ENCODE data around the gene MYO16. TPM values are rescaled to one million over a fixed set of nuclear protein-coding genes. Genes with fewer than 3 reads are reported as not detected.

The MYO16 gene
- total and polyA plus RNA-seq, 2 donors, result 0.16 to 0.19 TPM

DNA sequence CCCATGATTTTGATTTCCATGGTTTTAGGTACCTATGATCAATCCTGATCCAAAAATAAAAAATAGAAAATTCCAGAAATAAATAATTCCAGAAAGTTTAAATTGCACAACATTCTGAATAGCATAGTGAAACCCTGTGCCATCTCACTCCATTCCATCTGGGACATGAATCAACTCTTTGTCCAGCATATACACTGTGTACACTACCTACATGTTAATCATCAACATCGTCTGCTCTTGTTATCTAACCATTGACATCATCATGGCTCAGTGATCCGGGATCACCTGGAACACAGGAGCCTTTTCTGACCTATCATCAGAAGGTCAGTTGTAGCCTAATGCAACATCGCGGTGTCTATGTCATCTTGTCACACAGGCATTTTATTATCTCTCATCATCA, 75.6 kb downstream of the MYO16 start:
- Histone ChIP-seq H3K36me3 (ENCODE audit: control insufficient read depth in 2 of 2, insufficient read depth in 2 of 2, low read length in 1 of 2) (no peaks in the 10 kb centered on the region), H3K27me3 (ENCODE audit: control insufficient read depth in 2 of 2, insufficient read depth in 1 of 2, low read length in 1 of 2) (no peaks in the 10 kb centered on the region), H3K9me3 (ENCODE audit: control insufficient read depth in 2 of 2, insufficient read depth in 1 of 2, low read length in 1 of 2) (no peaks in the 10 kb centered on the region), H3K27ac (ENCODE audit: low read depth in 1 of 2, low read length in 1 of 2) (no peak overlapping the region), H3K4me3 (ENCODE audit: low read length in 2 of 2) (no peak overlapping the region), H3K4me1 (ENCODE audit: control insufficient read depth in 2 of 2, insufficient read depth in 2 of 2, low read length in 2 of 2) (no peaks in the 10 kb centered on the region)
- 95% methylated on average over 4 of the region's 4 CpGs for WGBS
- DNase-seq (ENCODE audit: low read depth in 6 of 9, low spot score in 9 of 9), result no peak

DNA sequence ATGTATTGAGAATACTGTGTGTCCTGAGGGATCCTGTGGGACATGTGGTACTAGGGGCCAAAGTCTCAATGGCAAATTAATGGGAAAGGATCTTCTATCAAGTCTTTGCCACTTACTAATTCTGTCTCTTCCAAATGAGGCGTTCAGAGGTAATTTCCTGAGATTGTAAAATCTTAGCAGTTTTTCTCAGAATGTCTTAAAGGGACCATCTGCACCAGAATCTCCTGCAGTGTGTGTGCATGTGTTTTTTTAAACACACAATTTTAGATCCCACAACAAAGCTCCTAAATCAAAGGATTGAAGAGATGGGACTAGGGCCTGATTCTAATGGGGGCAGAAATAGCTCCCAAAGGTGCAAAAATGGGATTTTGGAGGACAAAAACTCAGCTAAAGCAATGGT, 78.2 kb downstream of the MYO16 start:
- WGBS, result 43% methylated on average over 1 of the region's 1 CpG

DNA sequence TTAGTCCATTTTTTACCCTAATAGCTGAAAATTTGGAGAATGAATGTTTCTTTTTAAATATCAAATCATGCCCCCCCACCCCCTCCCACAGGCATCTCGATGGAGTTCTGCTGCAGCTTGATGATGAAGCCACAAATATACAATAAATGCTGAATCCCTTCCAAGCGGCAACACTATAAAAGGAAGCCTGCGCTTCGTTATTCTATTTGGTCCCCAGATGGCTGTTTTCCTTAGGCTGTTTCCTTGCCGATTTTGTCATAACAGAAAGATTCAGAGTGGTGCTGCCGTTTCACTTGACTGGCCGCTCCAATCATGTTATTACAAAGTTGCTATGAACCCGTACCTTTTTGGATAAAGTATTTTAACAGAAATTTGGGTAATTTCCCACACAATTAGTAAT, 79.5 kb downstream of the MYO16 start:
- Histone ChIP-seq H3K4me1 (ENCODE audit: control insufficient read depth in 2 of 2, insufficient read depth in 2 of 2, low read length in 2 of 2) (no peaks in the 10 kb centered on the region), H3K27ac (ENCODE audit: low read depth in 1 of 2, low read length in 1 of 2) (no peak overlapping the region), H3K27me3 (ENCODE audit: control insufficient read depth in 2 of 2, insufficient read depth in 1 of 2, low read length in 1 of 2) (no peaks in the 10 kb centered on the region), H3K36me3 (ENCODE audit: control insufficient read depth in 2 of 2, insufficient read depth in 2 of 2, low read length in 1 of 2) (no peaks in the 10 kb centered on the region), H3K4me3 (ENCODE audit: low read length in 2 of 2) (no peak overlapping the region), H3K9me3 (ENCODE audit: control insufficient read depth in 2 of 2, insufficient read depth in 1 of 2, low read length in 1 of 2) (no peaks in the 10 kb centered on the region)
- 89% methylated on average over 8 of the region's 8 CpGs for WGBS
- DNase-seq (ENCODE audit: low read depth in 6 of 9, low spot score in 9 of 9), result no peak

More for the DNA sequence above, 78.2 kb downstream of the MYO16 start:
- H3K27me3 ChIP-seq (ENCODE audit: control insufficient read depth in 2 of 2, insufficient read depth in 1 of 2, low read length in 1 of 2), result no peaks in the 10 kb centered on the region
- no peaks in the 10 kb centered on the region for H3K4me1 ChIP-seq (ENCODE audit: control insufficient read depth in 2 of 2, insufficient read depth in 2 of 2, low read length in 2 of 2)
- DNase-seq (ENCODE audit: low read depth in 6 of 9, low spot score in 9 of 9), result no peak
- H3K27ac ChIP-seq (ENCODE audit: low read depth in 1 of 2, low read length in 1 of 2), result no peak overlapping the region
- H3K4me3 ChIP-seq (ENCODE audit: low read length in 2 of 2), result no peak overlapping the region
- no peaks in the 10 kb centered on the region for H3K36me3 ChIP-seq (ENCODE audit: control insufficient read depth in 2 of 2, insufficient read depth in 2 of 2, low read length in 1 of 2)
- no peaks in the 10 kb centered on the region for H3K9me3 ChIP-seq (ENCODE audit: control insufficient read depth in 2 of 2, insufficient read depth in 1 of 2, low read length in 1 of 2)

DNA sequence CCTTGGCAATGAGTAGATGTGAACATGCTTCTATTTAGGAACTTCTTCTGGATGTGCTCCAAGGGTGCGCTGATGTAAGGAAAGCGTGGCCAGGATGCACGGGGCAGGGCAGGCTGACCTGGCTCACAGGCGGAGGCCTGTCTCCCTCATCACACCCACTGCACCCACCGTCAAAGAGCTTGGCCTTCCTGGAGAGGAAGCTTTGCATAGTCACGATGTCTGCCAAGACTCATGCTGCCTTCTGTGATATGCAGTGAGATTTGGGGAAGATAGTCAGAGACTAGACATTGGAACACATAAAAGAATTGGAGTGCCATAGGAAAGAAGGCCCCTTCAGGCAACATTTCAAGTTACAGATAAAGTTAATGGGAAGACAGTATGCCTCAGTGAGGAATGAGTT, 82.0 kb downstream of the MYO16 start:
- no peaks in the 10 kb centered on the region for H3K27me3 ChIP-seq (ENCODE audit: control insufficient read depth in 2 of 2, insufficient read depth in 1 of 2, low read length in 1 of 2)
- no peak overlapping the region for H3K4me3 ChIP-seq (ENCODE audit: low read length in 2 of 2)
- 89% methylated on average over 6 of the region's 6 CpGs for WGBS
- no peak for DNase-seq (ENCODE audit: low read depth in 6 of 9, low spot score in 9 of 9)
- no peaks in the 10 kb centered on the region for H3K4me1 ChIP-seq (ENCODE audit: control insufficient read depth in 2 of 2, insufficient read depth in 2 of 2, low read length in 2 of 2)
- no peaks in the 10 kb centered on the region for H3K36me3 ChIP-seq (ENCODE audit: control insufficient read depth in 2 of 2, insufficient read depth in 2 of 2, low read length in 1 of 2)
- no peaks in the 10 kb centered on the region for H3K9me3 ChIP-seq (ENCODE audit: control insufficient read depth in 2 of 2, insufficient read depth in 1 of 2, low read length in 1 of 2)
- no peak overlapping the region for H3K27ac ChIP-seq (ENCODE audit: low read depth in 1 of 2, low read length in 1 of 2)

DNA sequence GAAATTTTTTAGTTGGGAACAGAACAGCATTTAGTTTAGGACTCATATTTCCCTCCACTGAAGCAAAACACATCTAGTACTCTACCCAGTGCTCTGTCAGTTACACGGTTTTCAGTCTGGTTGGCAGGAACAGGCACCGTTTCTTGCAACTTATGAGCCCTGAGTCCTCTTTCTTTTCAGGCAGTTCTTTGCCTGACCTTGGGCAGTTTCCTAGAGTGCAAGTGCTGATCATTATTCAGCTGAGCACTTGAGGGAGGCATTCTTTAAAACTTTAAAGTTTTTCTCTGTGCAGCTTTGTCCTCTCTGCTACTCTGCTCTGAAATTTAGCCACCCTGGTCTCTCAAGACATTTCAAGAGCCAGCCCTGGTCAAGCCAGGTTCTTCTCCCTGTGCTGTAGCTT, 96.1 kb downstream of the MYO16 start:
- Histone ChIP-seq H3K4me1 (ENCODE audit: control insufficient read depth in 2 of 2, insufficient read depth in 2 of 2, low read length in 2 of 2) (no peaks in the 10 kb centered on the region), H3K36me3 (ENCODE audit: control insufficient read depth in 2 of 2, insufficient read depth in 2 of 2, low read length in 1 of 2) (no peaks in the 10 kb centered on the region), H3K27ac (ENCODE audit: low read depth in 1 of 2, low read length in 1 of 2) (no peak overlapping the region), H3K9me3 (ENCODE audit: control insufficient read depth in 2 of 2, insufficient read depth in 1 of 2, low read length in 1 of 2) (no peaks in the 10 kb centered on the region), H3K4me3 (ENCODE audit: low read length in 2 of 2) (no peak overlapping the region), H3K27me3 (ENCODE audit: control insufficient read depth in 2 of 2, insufficient read depth in 1 of 2, low read length in 1 of 2) (no peaks in the 10 kb centered on the region)
- DNase-seq (ENCODE audit: low read depth in 6 of 9, low spot score in 9 of 9), result no peak
- 85% methylated on average over 2 of the region's 2 CpGs for WGBS

DNA sequence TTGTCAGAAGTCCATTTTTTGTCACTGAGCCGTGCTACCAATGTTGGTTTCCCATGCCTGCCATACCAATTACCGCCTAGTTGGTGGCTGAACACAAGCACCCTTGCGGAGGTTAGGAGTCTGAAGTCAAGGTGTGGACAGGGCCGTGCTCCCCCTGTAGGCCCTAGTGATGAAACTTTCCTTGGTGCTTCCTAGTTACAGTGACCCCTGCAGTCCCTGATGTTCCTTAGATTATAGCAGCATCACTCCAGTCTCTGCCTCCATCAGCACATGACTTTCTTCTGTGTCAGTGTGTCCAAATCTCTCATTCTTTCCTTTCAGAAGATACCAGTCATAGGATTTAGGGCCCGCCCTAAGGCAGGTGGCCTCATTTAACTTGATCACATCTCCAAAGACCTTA, 99.0 kb downstream of the MYO16 start:
- no peaks in the 10 kb centered on the region for H3K27me3 ChIP-seq (ENCODE audit: control insufficient read depth in 2 of 2, insufficient read depth in 1 of 2, low read length in 1 of 2)
- no peaks in the 10 kb centered on the region for H3K36me3 ChIP-seq (ENCODE audit: control insufficient read depth in 2 of 2, insufficient read depth in 2 of 2, low read length in 1 of 2)
- no peak overlapping the region for H3K27ac ChIP-seq (ENCODE audit: low read depth in 1 of 2, low read length in 1 of 2)
- H3K4me3 ChIP-seq (ENCODE audit: low read length in 2 of 2), result no peak overlapping the region
- no peaks in the 10 kb centered on the region for H3K4me1 ChIP-seq (ENCODE audit: control insufficient read depth in 2 of 2, insufficient read depth in 2 of 2, low read length in 2 of 2)
- WGBS, result 79% methylated on average over 5 of the region's 5 CpGs
- no peaks in the 10 kb centered on the region for H3K9me3 ChIP-seq (ENCODE audit: control insufficient read depth in 2 of 2, insufficient read depth in 1 of 2, low read length in 1 of 2)
- no peak for DNase-seq (ENCODE audit: low read depth in 6 of 9, low spot score in 9 of 9)

DNA sequence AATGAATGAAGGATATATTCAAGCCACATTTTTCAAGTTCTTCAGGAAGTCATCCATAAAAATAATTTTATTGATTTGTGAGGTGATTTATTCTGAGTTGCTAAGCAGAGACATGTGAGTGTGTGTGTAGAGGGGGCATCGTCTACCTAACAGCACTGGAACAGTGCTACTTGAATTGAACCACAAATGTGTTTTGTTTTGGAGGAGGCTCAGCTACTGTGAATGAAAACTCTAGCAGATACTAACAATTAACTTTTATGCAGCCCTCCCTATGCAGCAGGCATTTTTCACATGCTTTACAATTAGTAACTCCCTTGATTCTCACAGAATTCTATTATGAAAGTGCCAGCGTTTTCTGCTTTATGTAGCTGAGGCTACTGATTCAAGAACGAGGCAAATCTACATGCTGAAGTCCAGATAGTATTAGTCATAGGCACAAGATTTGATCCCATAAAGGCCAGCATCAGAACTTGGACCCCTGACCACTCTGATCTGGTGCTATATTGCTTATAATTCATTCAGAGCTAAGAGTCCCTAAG, 103.7 kb downstream of the MYO16 start:
- 55% methylated on average over 3 of the region's 3 CpGs for WGBS
- no peaks in the 10 kb centered on the region for H3K27me3 ChIP-seq (ENCODE audit: control insufficient read depth in 2 of 2, insufficient read depth in 1 of 2, low read length in 1 of 2)
- no peaks in the 10 kb centered on the region for H3K4me1 ChIP-seq (ENCODE audit: control insufficient read depth in 2 of 2, insufficient read depth in 2 of 2, low read length in 2 of 2)
- DNase-seq (ENCODE audit: low read depth in 6 of 9, low spot score in 9 of 9), result no peak
- no peak overlapping the region for H3K27ac ChIP-seq (ENCODE audit: low read depth in 1 of 2, low read length in 1 of 2)
- no peak overlapping the region for H3K4me3 ChIP-seq (ENCODE audit: low read length in 2 of 2)
- H3K36me3 ChIP-seq (ENCODE audit: control insufficient read depth in 2 of 2, insufficient read depth in 2 of 2, low read length in 1 of 2), result no peaks in the 10 kb centered on the region
- no peaks in the 10 kb centered on the region for H3K9me3 ChIP-seq (ENCODE audit: control insufficient read depth in 2 of 2, insufficient read depth in 1 of 2, low read length in 1 of 2)

DNA sequence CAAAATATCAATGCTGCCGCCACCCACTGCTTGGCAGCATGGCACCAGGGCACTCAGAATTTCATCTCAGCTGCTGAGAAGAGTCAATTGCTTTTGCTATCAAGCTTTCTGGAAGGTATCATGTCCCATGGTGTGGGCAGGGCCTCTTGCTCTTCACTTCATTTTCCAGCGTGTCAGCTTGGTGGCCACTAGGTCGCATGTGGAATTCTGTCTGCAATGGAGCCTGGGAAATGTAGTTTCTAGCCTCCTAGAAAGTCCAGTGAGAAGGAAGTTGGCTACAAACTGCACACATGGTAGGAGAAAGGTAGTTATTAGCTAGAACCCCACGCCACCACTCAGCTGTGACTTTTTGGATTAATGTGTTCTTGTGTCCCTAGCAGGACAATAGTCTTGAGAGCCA, 105.3 kb downstream of the MYO16 start:
- H3K27me3 ChIP-seq (ENCODE audit: control insufficient read depth in 2 of 2, insufficient read depth in 1 of 2, low read length in 1 of 2), result no peaks in the 10 kb centered on the region
- no peak overlapping the region for H3K27ac ChIP-seq (ENCODE audit: low read depth in 1 of 2, low read length in 1 of 2)
- WGBS, result 78% methylated on average over 4 of the region's 4 CpGs
- no peak for DNase-seq (ENCODE audit: low read depth in 6 of 9, low spot score in 9 of 9)
- H3K9me3 ChIP-seq (ENCODE audit: control insufficient read depth in 2 of 2, insufficient read depth in 1 of 2, low read length in 1 of 2), result no peaks in the 10 kb centered on the region
- H3K4me1 ChIP-seq (ENCODE audit: control insufficient read depth in 2 of 2, insufficient read depth in 2 of 2, low read length in 2 of 2), result no peaks in the 10 kb centered on the region
- H3K4me3 ChIP-seq (ENCODE audit: low read length in 2 of 2), result no peak overlapping the region
- no peaks in the 10 kb centered on the region for H3K36me3 ChIP-seq (ENCODE audit: control insufficient read depth in 2 of 2, insufficient read depth in 2 of 2, low read length in 1 of 2)

DNA sequence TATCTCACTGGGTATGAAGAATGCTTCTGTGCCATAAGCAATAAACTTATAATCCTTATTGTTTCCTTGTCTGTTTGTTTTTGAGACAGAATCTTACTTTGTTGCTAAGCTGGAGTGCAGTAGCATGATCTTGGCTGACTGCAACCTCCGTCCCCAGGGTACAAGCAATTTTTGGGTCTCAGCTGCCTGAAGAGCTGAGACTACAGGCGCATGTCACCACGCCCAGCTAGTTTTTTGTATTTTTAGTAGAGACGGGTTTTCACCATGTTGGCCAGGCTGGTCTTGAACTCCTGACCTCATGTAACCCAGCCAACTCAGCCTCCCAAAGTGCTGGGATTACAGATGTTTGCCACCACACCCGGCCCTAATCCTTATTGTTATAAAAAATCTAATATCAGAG, 112.5 kb downstream of the MYO16 start:
- Histone ChIP-seq H3K36me3 (ENCODE audit: control insufficient read depth in 2 of 2, insufficient read depth in 2 of 2, low read length in 1 of 2) (no peaks in the 10 kb centered on the region), H3K4me3 (ENCODE audit: low read length in 2 of 2) (no peak overlapping the region), H3K27me3 (ENCODE audit: control insufficient read depth in 2 of 2, insufficient read depth in 1 of 2, low read length in 1 of 2) (no peaks in the 10 kb centered on the region), H3K27ac (ENCODE audit: low read depth in 1 of 2, low read length in 1 of 2) (no peak overlapping the region), H3K9me3 (ENCODE audit: control insufficient read depth in 2 of 2, insufficient read depth in 1 of 2, low read length in 1 of 2) (peaks cover 0 to 7% of the 10 kb centered on the region in 2 donors), H3K4me1 (ENCODE audit: control insufficient read depth in 2 of 2, insufficient read depth in 2 of 2, low read length in 2 of 2) (no peaks in the 10 kb centered on the region)
- no peak for DNase-seq (ENCODE audit: low read depth in 6 of 9, low spot score in 9 of 9)
- 90% methylated on average over 5 of the region's 5 CpGs for WGBS
